A549 (cell line): Measurements from ENCODE around the gene NRXN3. TPM values are rescaled to one million over a fixed set of nuclear protein-coding genes. Genes with fewer than 3 reads are reported as not detected.

Experiments
- ATAC-seq, 2 experiments: fragments of 200-7000 bp in 1 of 2; fragments of >200 bp in 1 of 2; cut with Nextera tagmentation in 1 of 2; cut with Tn5 transposase in 1 of 2; 3 replicates each; pipeline versions ENCODE4 v1.8.0 to v1.9.1; 2018 to 2020; ENCODE audit warnings: mild to moderate bottlenecking in 1 of 2, moderate library complexity in 1 of 2
- CTCF ChIA-PET: fragments of 300-600 bp; sonication (Branson Sonifier 250); formaldehyde crosslinking; extraction: SDS; loops from one replicate; lab custom pipeline; 2021; ENCODE audit warnings: antibody characterized with exemption, inconsistent platforms; lab: Yijun Ruan, JAX
- POLR2A ChIA-PET: fragments of 350-600 bp; formaldehyde crosslinking; extraction: SDS; loops from one replicate; lab custom pipeline; 2021; ENCODE audit warnings: antibody characterized with exemption, inconsistent platforms; lab: Yijun Ruan, JAX
- DNase-seq, 2 experiments: peaks; one replicate each; pipeline versions ENCODE4 v3.0.0 to v3.0.0-alpha.2; 2011 to 2016; ENCODE audit warnings: low read depth in 1 of 2, low spot score in 1 of 2
- FAIRE-seq: peaks from 2 replicates; lab custom pipeline; 2011; peaks lifted over from hg19 to GRCh38; lab: Jason Lieb, UNC
- H3K27ac ChIP-seq, 2 experiments: fragments of >200 bp; sonication (Bioruptor Twin); formaldehyde crosslinking; 3 replicates each; pipeline ENCODE4 v1.5.1; 2016 to 2017
- H3K4me1 ChIP-seq: fragments of >200 bp; sonication (Bioruptor Twin); formaldehyde crosslinking; 3 replicates; pipeline ENCODE4 v1.6.1; 2016
- H3K4me2 ChIP-seq: fragments of >200 bp; sonication (Bioruptor Twin); formaldehyde crosslinking; 3 replicates; pipeline ENCODE4 v1.6.1; 2016
- H3K4me3 ChIP-seq: fragments of >200 bp; sonication (Bioruptor Twin); formaldehyde crosslinking; 3 replicates; pipeline ENCODE4 v1.5.1; 2016
- H3K9me3 ChIP-seq: fragments of >200 bp; sonication (Bioruptor Twin); formaldehyde crosslinking; 3 replicates; pipeline ENCODE4 v1.6.1; 2016
- BHLHE40 ChIP-seq: IDR thresholded peaks from 2 replicates; pipeline ENCODE4 v1.6.1; 2012; ENCODE audit warnings: low read depth, low read length, inconsistent platforms
- CHD4 ChIP-seq: fragments of 200-600 bp; sonication (generic); IDR thresholded peaks from 2 replicates; pipeline ENCODE4 v1.6.1; 2016; ENCODE audit warnings: antibody characterized with exemption, mild to moderate bottlenecking, borderline replicate concordance
- HMGXB4 ChIP-seq: fragments of 250-450 bp; sonication (Bioruptor Pico); IDR thresholded peaks from 2 replicates; pipeline ENCODE4 v1.5.0; 2021; ENCODE audit warnings: mild to moderate bottlenecking, moderate library complexity, borderline replicate concordance
- KDM1A ChIP-seq: fragments of 200-600 bp; sonication (generic); IDR thresholded peaks from 2 replicates; pipeline ENCODE4 v1.6.1; 2016; ENCODE audit warnings: low read depth, mild to moderate bottlenecking
- MAZ ChIP-seq: fragments of 150-350 bp; IDR thresholded peaks from 2 replicates; pipeline ENCODE4 v1.6.1; 2014; ENCODE audit warnings: antibody characterized with exemption, low read depth, low read length, borderline replicate concordance
- NR3C1 ChIP-seq: fragments of >200 bp; sonication (Bioruptor Twin); formaldehyde crosslinking; IDR thresholded peaks from 3 replicates; pipeline ENCODE4 v1.6.1; 2017
- PBX3 ChIP-seq: IDR thresholded peaks from 2 replicates; pipeline ENCODE4 v1.6.1; 2012
- PHF8 ChIP-seq: fragments of 200-600 bp; sonication (generic); IDR thresholded peaks from 2 replicates; pipeline ENCODE4 v1.6.1; 2016; ENCODE audit warnings: low read depth, mild to moderate bottlenecking, antibody characterized with exemption, moderate library complexity, borderline replicate concordance
- REST ChIP-seq: fragments of 200-600 bp; sonication (generic); IDR thresholded peaks from 2 replicates; pipeline ENCODE4 v1.6.1; 2016; ENCODE audit warnings: antibody characterized with exemption, mild to moderate bottlenecking, moderate library complexity
- RFX5 ChIP-seq: fragments of 450-650 bp; IDR thresholded peaks from 2 replicates; pipeline ENCODE4 v1.7.1; 2014; ENCODE audit warnings: antibody characterized with exemption, mild to moderate bottlenecking, moderate library complexity
- SREBF2 ChIP-seq: fragments of 450-650 bp; IDR thresholded peaks from 2 replicates; pipeline ENCODE4 v1.6.1; 2014; ENCODE audit warnings: mild to moderate bottlenecking, moderate library complexity
- ZFP36 ChIP-seq: fragments of 450-650 bp; IDR thresholded peaks from 2 replicates; pipeline ENCODE4 v1.6.1; 2014; ENCODE audit warnings: borderline replicate concordance; ENCODE audit not compliant: partially characterized antibody
- ZSCAN20 ChIP-seq: fragments of 250-450 bp; sonication (Bioruptor Pico); IDR thresholded peaks from 2 replicates; pipeline ENCODE4 v1.8.0; 2022; ENCODE audit warnings: mild to moderate bottlenecking, moderate library complexity
- WGBS: methylation state at CpG from one replicate; pipeline ENCODE4 v1.1.6; 2017; ENCODE audit errors: missing lambda C conversion rate; 5-methylcytosine and 5-hydroxymethylcytosine counted together
- polyA plus RNA-seq, 4 experiments: library from polyadenylated mRNA; depleted of rRNA in 3 of 4; stranded (reverse); fragments of >200 nt; fragmentation: RNase III in 1 of 4; extraction: RNeasy Plus Mini Kit Qiagen cat#74134 plus additional on column Dnase treatment in 1 of 4; gene quantifications; 2 replicates in 3 of 4; 3 replicates in 1 of 4; pipeline ENCODE4 v1.2.3, GENCODE V29; 2011 to 2017
- TF ChIP-seq, protein P1 (sequence below): fragments of 450-650 bp; IDR thresholded peaks from 2 replicates; pipeline ENCODE4 v1.6.1; 2014; ENCODE audit warnings: antibody characterized with exemption
- TF ChIP-seq, protein P2 (sequence below): fragments of >200 bp; sonication (Bioruptor Twin); formaldehyde crosslinking; IDR thresholded peaks from 2 replicates; pipeline ENCODE4 v1.6.1; 2016

NRXN3 gene
- polyA plus RNA-seq, 2 of the 4 experiments (the other 2 are of a cell fraction), result 0.62 to 2.3 TPM

DNA sequence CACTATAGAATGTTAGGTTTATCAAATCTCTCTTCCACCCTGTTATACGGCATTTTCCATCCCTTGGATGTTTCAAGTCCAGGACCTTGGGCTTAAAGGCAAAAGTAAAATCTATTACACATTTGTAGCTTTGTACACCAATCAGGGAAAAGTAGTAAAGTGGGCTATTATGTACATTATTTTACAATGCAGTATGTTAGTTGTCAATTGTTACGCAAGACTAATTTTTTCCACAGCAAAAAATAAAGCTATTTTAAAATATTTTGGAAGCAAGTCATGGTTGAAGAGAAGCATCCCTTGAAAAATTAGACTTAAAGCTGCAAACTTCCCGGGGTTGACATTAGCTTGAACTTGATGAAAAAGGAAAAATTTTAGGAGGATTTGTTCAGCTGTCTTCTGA lies 1564.9 kb downstream of the NRXN3 start (continued):
- no peak for TF ChIP-seq REST
- TF ChIP-seq HMGXB4 (CRISPR knock-in tag), result no peak

- POLR2A ChIA-PET, result no interaction called here
- 23% methylated on average over 2 of the region's 2 CpGs for WGBS
- Histone ChIP-seq H3K27ac (no peak overlapping the region), H3K4me2 (no peak overlapping the region), H3K4me1 (no peaks in the 10 kb centered on the region), H3K4me3 (no peak overlapping the region), H3K9me3 (no peaks in the 10 kb centered on the region)
- CTCF ChIA-PET, result no interaction called here
- no peak for ATAC-seq
- no peak for FAIRE-seq
- TF ChIP-seq NR3C1 (no peak), PHF8 (no peak), BHLHE40 (no peak), PBX3 (no peak), RFX5 (no peak), CHD4 (no peak), KDM1A (no peak), ZSCAN20 (no peak), HMGXB4 (CRISPR knock-in tag) (no peak), REST (no peak), SREBF2 (no peak), ZFP36 (no peak), MAZ (no peak)
- TF ChIP-seq, protein P1, sequence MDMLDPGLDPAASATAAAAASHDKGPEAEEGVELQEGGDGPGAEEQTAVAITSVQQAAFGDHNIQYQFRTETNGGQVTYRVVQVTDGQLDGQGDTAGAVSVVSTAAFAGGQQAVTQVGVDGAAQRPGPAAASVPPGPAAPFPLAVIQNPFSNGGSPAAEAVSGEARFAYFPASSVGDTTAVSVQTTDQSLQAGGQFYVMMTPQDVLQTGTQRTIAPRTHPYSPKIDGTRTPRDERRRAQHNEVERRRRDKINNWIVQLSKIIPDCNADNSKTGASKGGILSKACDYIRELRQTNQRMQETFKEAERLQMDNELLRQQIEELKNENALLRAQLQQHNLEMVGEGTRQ, result no peak
- TF ChIP-seq, protein P2, sequence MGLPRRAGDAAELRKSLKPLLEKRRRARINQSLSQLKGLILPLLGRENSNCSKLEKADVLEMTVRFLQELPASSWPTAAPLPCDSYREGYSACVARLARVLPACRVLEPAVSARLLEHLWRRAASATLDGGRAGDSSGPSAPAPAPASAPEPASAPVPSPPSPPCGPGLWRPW, result no peak
- no peak for DNase-seq
Measured at GRCh38 chr14:79740066-79740601, 1570.0 kb downstream of the NRXN3 start.
